Neural progenitor cell (in vitro differentiated cells): ENCODE measurements around the gene PRKCE.

Source experiments
- EZH2 ChIP-seq: fragments of 200-600 bp; sonication (generic); IDR thresholded peaks from 2 replicates; pipeline ENCODE4 v1.6.1; 2017; ENCODE audit warnings: antibody characterized with exemption, mild to moderate bottlenecking, moderate library complexity
- EZH2phosphoT487 ChIP-seq: fragments of 200-600 bp; sonication (generic); IDR thresholded peaks from 2 replicates; pipeline ENCODE4 v1.6.1; 2017; ENCODE audit warnings: antibody characterized with exemption
- TF ChIP-seq, protein P1 (sequence below): fragments of 200-600 bp; sonication (generic); IDR thresholded peaks from 2 replicates; pipeline ENCODE4 v1.5.1; 2017; ENCODE audit warnings: antibody characterized with exemption, mild to moderate bottlenecking

DNA sequence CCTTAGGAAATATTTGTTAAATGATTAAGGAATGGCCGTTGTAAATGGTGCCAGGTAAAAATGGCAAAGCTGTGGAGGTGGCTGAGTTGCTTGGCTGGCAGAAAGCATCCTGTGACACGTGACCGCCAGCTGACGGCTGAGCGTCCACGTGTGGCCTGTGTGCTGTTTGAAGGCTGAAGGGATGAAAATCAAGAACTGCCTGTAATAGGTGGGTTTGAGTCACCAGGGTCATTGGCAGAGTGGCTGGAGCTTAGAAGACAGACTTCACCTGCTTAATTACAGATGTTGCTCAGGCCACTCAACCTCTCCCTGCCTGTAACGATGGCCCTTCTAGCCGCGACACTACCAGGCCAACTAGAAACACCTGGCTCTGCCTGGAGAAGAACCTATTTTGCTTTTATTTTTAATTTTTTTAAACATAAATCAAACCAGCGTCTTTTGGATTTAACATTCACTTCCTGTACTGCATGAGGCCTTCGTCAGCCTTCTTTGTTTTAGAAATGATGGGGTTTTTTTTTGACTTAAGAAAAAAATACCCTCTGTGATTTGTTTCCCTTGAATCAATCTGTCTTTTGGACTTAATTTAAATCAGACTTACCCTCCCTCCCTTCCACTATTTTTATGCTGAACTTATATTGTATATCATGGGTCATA, 206.5 kb downstream of the PRKCE start:
- TF ChIP-seq EZH2, result no peak
- TF ChIP-seq, protein P1, sequence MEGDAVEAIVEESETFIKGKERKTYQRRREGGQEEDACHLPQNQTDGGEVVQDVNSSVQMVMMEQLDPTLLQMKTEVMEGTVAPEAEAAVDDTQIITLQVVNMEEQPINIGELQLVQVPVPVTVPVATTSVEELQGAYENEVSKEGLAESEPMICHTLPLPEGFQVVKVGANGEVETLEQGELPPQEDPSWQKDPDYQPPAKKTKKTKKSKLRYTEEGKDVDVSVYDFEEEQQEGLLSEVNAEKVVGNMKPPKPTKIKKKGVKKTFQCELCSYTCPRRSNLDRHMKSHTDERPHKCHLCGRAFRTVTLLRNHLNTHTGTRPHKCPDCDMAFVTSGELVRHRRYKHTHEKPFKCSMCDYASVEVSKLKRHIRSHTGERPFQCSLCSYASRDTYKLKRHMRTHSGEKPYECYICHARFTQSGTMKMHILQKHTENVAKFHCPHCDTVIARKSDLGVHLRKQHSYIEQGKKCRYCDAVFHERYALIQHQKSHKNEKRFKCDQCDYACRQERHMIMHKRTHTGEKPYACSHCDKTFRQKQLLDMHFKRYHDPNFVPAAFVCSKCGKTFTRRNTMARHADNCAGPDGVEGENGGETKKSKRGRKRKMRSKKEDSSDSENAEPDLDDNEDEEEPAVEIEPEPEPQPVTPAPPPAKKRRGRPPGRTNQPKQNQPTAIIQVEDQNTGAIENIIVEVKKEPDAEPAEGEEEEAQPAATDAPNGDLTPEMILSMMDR, result no peak
- no peak for TF ChIP-seq EZH2phosphoT487
